NT2/D1 (cell line): ENCODE data around the gene BLM.

ENCODE experiments used
- SUZ12 ChIP-seq: IDR thresholded peaks from 2 replicates; pipeline ENCODE4 v1.6.1; 2011; ENCODE audit not compliant: insufficient read length, insufficient read depth; ENCODE audit errors: extremely low read depth
- YY1 ChIP-seq: IDR thresholded peaks from 2 replicates; pipeline ENCODE4 v1.6.1; 2011; ENCODE audit not compliant: insufficient read length, insufficient read depth
- ZNF274 ChIP-seq: IDR thresholded peaks from 2 replicates; pipeline ENCODE4 v1.6.1; 2011; ENCODE audit warnings: mild to moderate bottlenecking, low read depth, low read length

DNA sequence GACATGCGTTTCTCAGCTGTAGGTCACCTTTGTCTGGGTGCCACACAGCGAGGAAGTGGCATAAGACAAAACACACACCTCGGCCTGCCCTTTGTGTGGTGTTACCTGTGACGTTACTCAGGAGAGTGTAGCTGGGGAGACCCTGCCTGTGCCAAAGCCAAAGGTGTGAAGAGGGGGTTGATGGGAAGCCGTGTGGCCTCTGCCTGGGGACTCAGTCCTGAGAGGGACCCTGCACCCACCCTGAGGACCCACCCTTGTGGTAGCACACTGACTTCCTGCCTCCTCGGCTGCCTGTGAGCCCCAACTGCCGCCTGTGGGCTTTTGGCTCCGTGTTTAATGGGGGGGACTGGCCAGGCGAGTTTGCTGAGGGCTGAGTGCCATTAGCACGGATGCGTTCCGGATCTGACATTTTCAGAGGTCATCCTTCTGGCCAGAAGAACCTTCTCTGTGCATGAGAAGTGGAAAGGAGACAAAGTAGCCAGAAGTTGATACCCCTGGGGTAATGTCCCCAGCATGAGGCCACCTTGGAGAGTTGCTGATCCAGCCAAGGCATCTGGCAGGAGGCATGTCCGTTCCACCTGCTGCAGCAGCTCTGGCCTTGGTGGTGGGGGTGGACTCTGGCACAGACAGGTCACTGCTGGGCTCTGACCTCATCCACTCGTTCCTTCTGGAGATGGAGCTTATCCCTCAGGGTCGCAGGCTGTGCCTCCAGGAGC lies 99.4 kb downstream of the BLM start:
- TF ChIP-seq YY1 (no peak), ZNF274 (no peak), SUZ12 (no peak)
